LNCAP (cell line): ENCODE measurements around the gene TGFBR2.

ENCODE experiments used
- CTCF ChIP-seq: fragments of 450-650 bp; IDR thresholded peaks from 2 replicates; pipeline ENCODE4 v1.5.1; 2017; ENCODE audit warnings: mild to moderate bottlenecking

TGFBR2 gene

GRCh38 chr3:30700702-30701321 lies 94.4 kb downstream of the TGFBR2 start:
- TF ChIP-seq CTCF: no peak

- no peak for TF ChIP-seq CTCF
These were observed 95.8 kb downstream of the TGFBR2 start for GRCh38 chr3:30702038-30702827.

GRCh38 chr3:30702828-30703397 lies 96.5 kb downstream of the TGFBR2 start:
- TF ChIP-seq CTCF: no peak

- TF ChIP-seq CTCF: no peak
These were observed 98.8 kb downstream of the TGFBR2 start for GRCh38 chr3:30704931-30705890.

- no peak for TF ChIP-seq CTCF
These were observed 101.4 kb downstream of the TGFBR2 start for GRCh38 chr3:30707825-30708224.

GRCh38 chr3:30708472-30708871 lies 102.1 kb downstream of the TGFBR2 start:
- no peak for TF ChIP-seq CTCF

GRCh38 chr3:30710017-30710416 lies 103.6 kb downstream of the TGFBR2 start:
- TF ChIP-seq CTCF: no peak
